ENCODE data around the gene NEDD4L. TPM values are rescaled to one million over a fixed set of nuclear protein-coding genes. Genes with fewer than 3 reads are reported as not detected.
A peak's percentile ranks its signal among the peaks of the same experiment; 100 is the strongest.

The NEDD4L gene
- total RNA-seq, 3 donors from 2014 or later, result 2.6 to 4.7 (median 2.9) TPM

- Mint-ChIP-seq H3K9me3 (no peaks in the 10 kb centered on the region), H3K4me3 (no peak overlapping the region), H3K27me3 (ENCODE audit: low read depth) (peaks cover 6% of the 10 kb centered on the region), H3K4me1 (ENCODE audit: low read depth) (peaks cover 19% of the 10 kb centered on the region), H3K36me3 (ENCODE audit: insufficient read depth) (no peaks in the 10 kb centered on the region)
- DNase-seq, result no peak
- no peak for ATAC-seq
Measured at GRCh38 chr18:58218117-58218516, 174.1 kb downstream of the NEDD4L start.

GRCh38 chr18:58221060-58221725 lies 177.2 kb downstream of the NEDD4L start:
- H3K4me1 Mint-ChIP-seq (ENCODE audit: low read depth), result peaks cover 10% of the 10 kb centered on the region

GRCh38 chr18:58222432-58223125 lies 178.6 kb downstream of the NEDD4L start:
- ATAC-seq (no peak), DNase-seq (no peak)
- no peaks in the 10 kb centered on the region for H3K27me3 Mint-ChIP-seq (ENCODE audit: low read depth)
- H3K9me3 Mint-ChIP-seq, result no peaks in the 10 kb centered on the region
- no peak overlapping the region for H3K4me3 Mint-ChIP-seq
- H3K4me1 Mint-ChIP-seq (ENCODE audit: low read depth), result peaks cover 9% of the 10 kb centered on the region
- H3K36me3 Mint-ChIP-seq (ENCODE audit: insufficient read depth), result no peaks in the 10 kb centered on the region

More at GRCh38 chr18:58221060-58221725, 177.2 kb downstream of the NEDD4L start:
- Mint-ChIP-seq H3K9me3 (no peaks in the 10 kb centered on the region), H3K27me3 (ENCODE audit: low read depth) (peaks cover 1% of the 10 kb centered on the region), H3K36me3 (ENCODE audit: insufficient read depth) (no peaks in the 10 kb centered on the region), H3K4me3 (no peak overlapping the region)
- DNase-seq (no peak), ATAC-seq (no peak)

GRCh38 chr18:58223717-58224424 lies 179.8 kb downstream of the NEDD4L start:
- peaks cover 9% of the 10 kb centered on the region for H3K4me1 Mint-ChIP-seq (ENCODE audit: low read depth)
- no peak for ATAC-seq
- H3K36me3 Mint-ChIP-seq (ENCODE audit: insufficient read depth), result no peaks in the 10 kb centered on the region
- no peaks in the 10 kb centered on the region for H3K27me3 Mint-ChIP-seq (ENCODE audit: low read depth)
- H3K4me3 Mint-ChIP-seq, result no peak overlapping the region
- DNase-seq, result no peak
- no peaks in the 10 kb centered on the region for H3K9me3 Mint-ChIP-seq

- Mint-ChIP-seq H3K36me3 (ENCODE audit: insufficient read depth) (no peaks in the 10 kb centered on the region), H3K4me3 (no peak overlapping the region)
Measured at GRCh38 chr18:58224425-58224750, 180.4 kb downstream of the NEDD4L start.

GRCh38 chr18:58225101-58225500 lies 181.1 kb downstream of the NEDD4L start:
- peaks cover 1% of the 10 kb centered on the region for H3K27me3 Mint-ChIP-seq (ENCODE audit: low read depth)
- no peaks in the 10 kb centered on the region for H3K36me3 Mint-ChIP-seq (ENCODE audit: insufficient read depth)
- H3K4me1 Mint-ChIP-seq (ENCODE audit: low read depth), result peaks cover 9% of the 10 kb centered on the region
- H3K9me3 Mint-ChIP-seq, result no peaks in the 10 kb centered on the region
- ATAC-seq, result peak; percentile 84 to 89
- H3K4me3 Mint-ChIP-seq, result no peak overlapping the region
- DNase-seq, result no peak

More at GRCh38 chr18:58224425-58224750, 180.4 kb downstream of the NEDD4L start:
- ATAC-seq (no peak), DNase-seq (no peak)
- H3K4me1 Mint-ChIP-seq (ENCODE audit: low read depth), result peaks cover 9% of the 10 kb centered on the region
- H3K9me3 Mint-ChIP-seq, result no peaks in the 10 kb centered on the region
- H3K27me3 Mint-ChIP-seq (ENCODE audit: low read depth), result no peaks in the 10 kb centered on the region

GRCh38 chr18:58226429-58226828 lies 182.4 kb downstream of the NEDD4L start:
- H3K4me1 Mint-ChIP-seq (ENCODE audit: low read depth), result peaks cover 9% of the 10 kb centered on the region
- no peak for ATAC-seq
- H3K27me3 Mint-ChIP-seq (ENCODE audit: low read depth), result peaks cover 2% of the 10 kb centered on the region
- no peak overlapping the region for H3K4me3 Mint-ChIP-seq
- H3K36me3 Mint-ChIP-seq (ENCODE audit: insufficient read depth), result no peaks in the 10 kb centered on the region
- DNase-seq, result no peak
- H3K9me3 Mint-ChIP-seq, result no peaks in the 10 kb centered on the region

GRCh38 chr18:58227361-58227930 lies 183.4 kb downstream of the NEDD4L start:
- no peak for DNase-seq

GRCh38 chr18:58228176-58228575 lies 184.2 kb downstream of the NEDD4L start:
- DNase-seq (no peak), ATAC-seq (no peak)
- Mint-ChIP-seq H3K27me3 (ENCODE audit: low read depth) (peaks cover 2% of the 10 kb centered on the region), H3K9me3 (no peaks in the 10 kb centered on the region), H3K4me1 (ENCODE audit: low read depth) (peaks cover 8% of the 10 kb centered on the region), H3K4me3 (no peak overlapping the region), H3K36me3 (ENCODE audit: insufficient read depth) (no peaks in the 10 kb centered on the region)

More at GRCh38 chr18:58227361-58227930, 183.4 kb downstream of the NEDD4L start:
- no peaks in the 10 kb centered on the region for H3K36me3 Mint-ChIP-seq (ENCODE audit: insufficient read depth)
- peaks cover 2% of the 10 kb centered on the region for H3K27me3 Mint-ChIP-seq (ENCODE audit: low read depth)
- H3K9me3 Mint-ChIP-seq, result no peaks in the 10 kb centered on the region
- peaks cover 9% of the 10 kb centered on the region for H3K4me1 Mint-ChIP-seq (ENCODE audit: low read depth)
- no peak overlapping the region for H3K4me3 Mint-ChIP-seq
- no peak for ATAC-seq

GRCh38 chr18:58228762-58229161 lies 184.7 kb downstream of the NEDD4L start:
- Mint-ChIP-seq H3K36me3 (ENCODE audit: insufficient read depth) (no peaks in the 10 kb centered on the region), H3K9me3 (no peaks in the 10 kb centered on the region), H3K4me3 (no peak overlapping the region), H3K27me3 (ENCODE audit: low read depth) (peaks cover 2% of the 10 kb centered on the region), H3K4me1 (ENCODE audit: low read depth) (peaks cover 8% of the 10 kb centered on the region)
- no peak for ATAC-seq
- DNase-seq, result no peak

GRCh38 chr18:58229162-58229561 lies 185.1 kb downstream of the NEDD4L start:
- no peaks in the 10 kb centered on the region for H3K9me3 Mint-ChIP-seq
- no peak for DNase-seq
- no peak for ATAC-seq

GRCh38 chr18:58230438-58231179 lies 186.6 kb downstream of the NEDD4L start:
- Mint-ChIP-seq H3K36me3 (ENCODE audit: insufficient read depth) (no peaks in the 10 kb centered on the region), H3K9me3 (no peaks in the 10 kb centered on the region), H3K27me3 (ENCODE audit: low read depth) (peaks cover 2% of the 10 kb centered on the region), H3K4me1 (ENCODE audit: low read depth) (no peaks in the 10 kb centered on the region), H3K4me3 (no peak overlapping the region)
- ATAC-seq, result no peak
- no peak for DNase-seq

More at GRCh38 chr18:58229162-58229561, 185.1 kb downstream of the NEDD4L start:
- Mint-ChIP-seq H3K4me1 (ENCODE audit: low read depth) (peaks cover 8% of the 10 kb centered on the region), H3K36me3 (ENCODE audit: insufficient read depth) (no peaks in the 10 kb centered on the region), H3K4me3 (no peak overlapping the region), H3K27me3 (ENCODE audit: low read depth) (peaks cover 2% of the 10 kb centered on the region)

GRCh38 chr18:58231930-58232329 lies 187.9 kb downstream of the NEDD4L start:
- no peaks in the 10 kb centered on the region for H3K9me3 Mint-ChIP-seq
- H3K4me3 Mint-ChIP-seq, result no peak overlapping the region
- no peaks in the 10 kb centered on the region for H3K4me1 Mint-ChIP-seq (ENCODE audit: low read depth)
- ATAC-seq, result no peak
- DNase-seq, result no peak
- H3K36me3 Mint-ChIP-seq (ENCODE audit: insufficient read depth), result no peaks in the 10 kb centered on the region
- peaks cover 2% of the 10 kb centered on the region for H3K27me3 Mint-ChIP-seq (ENCODE audit: low read depth)

GRCh38 chr18:58232668-58233067 lies 188.6 kb downstream of the NEDD4L start:
- H3K27me3 Mint-ChIP-seq (ENCODE audit: low read depth), result peaks cover 2% of the 10 kb centered on the region
- ATAC-seq (no peak), DNase-seq (no peak)
- H3K4me3 Mint-ChIP-seq, result no peak overlapping the region
- no peaks in the 10 kb centered on the region for H3K4me1 Mint-ChIP-seq (ENCODE audit: low read depth)
- no peaks in the 10 kb centered on the region for H3K36me3 Mint-ChIP-seq (ENCODE audit: insufficient read depth)
- H3K9me3 Mint-ChIP-seq, result no peaks in the 10 kb centered on the region
